Gastrocnemius medialis (tissue), 4 donors: ENCODE results near the gene TMSB15C.

Experiments used
- POLR2A ChIP-seq, 2 donors: fragments of 450-650 bp; IDR thresholded peaks; one replicate each; pipeline ENCODE4 v1.6.1; 2017; ENCODE audit warnings: antibody characterized with exemption in 2 of 2, mild to moderate bottlenecking in 2 of 2, moderate library complexity in 2 of 2
- TF ChIP-seq, protein P1 (sequence below), 5 experiments: fragments of 450-650 bp in 3 of 5; fragments of 200-600 bp in 2 of 5; sonication (generic) in 2 of 5; IDR thresholded peaks in 4 of 5; conservative IDR thresholded peaks in 1 of 5; 1 replicate in 4 of 5; 2 replicates in 1 of 5; pipeline ENCODE4 v1.5.1; 2016 to 2019; ENCODE audit warnings: antibody characterized with exemption in 5 of 5, mild to moderate bottlenecking in 3 of 5, moderate library complexity in 3 of 5

DNA sequence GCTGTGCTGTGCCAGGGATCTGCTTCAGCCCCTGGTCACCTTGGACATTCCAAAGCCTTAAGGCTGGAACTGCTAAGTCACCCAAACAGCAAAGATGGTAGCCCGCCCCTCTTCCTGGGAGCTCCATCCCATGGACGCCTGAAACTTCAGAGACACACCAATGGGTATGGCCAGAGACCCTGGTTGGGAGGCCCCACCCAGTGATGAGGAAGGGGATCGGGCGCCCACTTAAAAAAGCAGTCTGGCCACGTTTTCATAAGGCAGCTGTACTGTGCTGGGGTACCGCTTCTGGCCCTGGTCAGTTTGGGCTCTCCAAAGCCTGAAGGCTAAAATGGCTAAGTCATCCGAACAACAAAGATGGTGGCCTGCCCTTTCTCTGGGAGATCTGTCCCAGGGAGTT is 9.4 kb upstream of the TMSB15C start:
- TF ChIP-seq, protein P1, sequence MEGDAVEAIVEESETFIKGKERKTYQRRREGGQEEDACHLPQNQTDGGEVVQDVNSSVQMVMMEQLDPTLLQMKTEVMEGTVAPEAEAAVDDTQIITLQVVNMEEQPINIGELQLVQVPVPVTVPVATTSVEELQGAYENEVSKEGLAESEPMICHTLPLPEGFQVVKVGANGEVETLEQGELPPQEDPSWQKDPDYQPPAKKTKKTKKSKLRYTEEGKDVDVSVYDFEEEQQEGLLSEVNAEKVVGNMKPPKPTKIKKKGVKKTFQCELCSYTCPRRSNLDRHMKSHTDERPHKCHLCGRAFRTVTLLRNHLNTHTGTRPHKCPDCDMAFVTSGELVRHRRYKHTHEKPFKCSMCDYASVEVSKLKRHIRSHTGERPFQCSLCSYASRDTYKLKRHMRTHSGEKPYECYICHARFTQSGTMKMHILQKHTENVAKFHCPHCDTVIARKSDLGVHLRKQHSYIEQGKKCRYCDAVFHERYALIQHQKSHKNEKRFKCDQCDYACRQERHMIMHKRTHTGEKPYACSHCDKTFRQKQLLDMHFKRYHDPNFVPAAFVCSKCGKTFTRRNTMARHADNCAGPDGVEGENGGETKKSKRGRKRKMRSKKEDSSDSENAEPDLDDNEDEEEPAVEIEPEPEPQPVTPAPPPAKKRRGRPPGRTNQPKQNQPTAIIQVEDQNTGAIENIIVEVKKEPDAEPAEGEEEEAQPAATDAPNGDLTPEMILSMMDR (IDR thresholded peaks at IDR 0.05 in 4 of 5, conservative IDR thresholded peaks at IDR 0.05 in 1 of 5): no peak
- no peak for TF ChIP-seq POLR2A (IDR thresholded peaks at IDR 0.05)
